ENCODE results near the gene CNIH3.

- TF ChIP-seq POLR2A (IDR thresholded peaks at IDR 0.05), result no peak
- TF ChIP-seq POLR2AphosphoS5 (IDR thresholded peaks at IDR 0.05), result no peak
These were observed 167.0 kb downstream of the CNIH3 start for GRCh38 chr1:224783006-224783651.
